ENCODE results near the gene PITPNM1. TPM values are rescaled to one million over a fixed set of nuclear protein-coding genes. Genes with fewer than 3 reads are reported as not detected.
"Not testable (repeated sequence)": the region's sequence is repeated elsewhere in the genome, so short reads cannot be mapped to it uniquely, and the experiment has no call there.

PITPNM1 gene
- total RNA-seq, 1 donor from 2014 or later: 17.4 TPM

DNA sequence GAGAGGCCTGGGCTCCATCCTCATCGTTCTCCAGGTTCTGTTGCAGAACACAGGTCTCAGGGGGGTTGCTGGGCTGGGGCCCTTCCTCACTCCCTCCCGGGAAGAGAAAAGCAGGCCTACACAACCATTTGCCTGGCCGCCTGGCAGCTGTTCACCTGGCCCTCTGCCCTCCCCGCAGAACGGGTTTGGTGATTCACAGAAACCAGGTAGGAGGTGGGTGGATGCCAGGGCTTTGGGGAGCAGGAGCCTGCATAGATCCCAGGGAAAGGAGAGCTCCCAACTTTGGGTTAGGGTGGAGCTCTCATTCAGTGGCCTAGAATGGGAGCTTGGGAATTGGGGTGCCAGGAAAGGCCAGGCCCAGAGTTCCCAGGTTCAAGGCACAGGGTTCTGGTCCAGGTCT is 37.1 kb downstream of the PITPNM1 start:
- TF ChIP-seq, protein P1, sequence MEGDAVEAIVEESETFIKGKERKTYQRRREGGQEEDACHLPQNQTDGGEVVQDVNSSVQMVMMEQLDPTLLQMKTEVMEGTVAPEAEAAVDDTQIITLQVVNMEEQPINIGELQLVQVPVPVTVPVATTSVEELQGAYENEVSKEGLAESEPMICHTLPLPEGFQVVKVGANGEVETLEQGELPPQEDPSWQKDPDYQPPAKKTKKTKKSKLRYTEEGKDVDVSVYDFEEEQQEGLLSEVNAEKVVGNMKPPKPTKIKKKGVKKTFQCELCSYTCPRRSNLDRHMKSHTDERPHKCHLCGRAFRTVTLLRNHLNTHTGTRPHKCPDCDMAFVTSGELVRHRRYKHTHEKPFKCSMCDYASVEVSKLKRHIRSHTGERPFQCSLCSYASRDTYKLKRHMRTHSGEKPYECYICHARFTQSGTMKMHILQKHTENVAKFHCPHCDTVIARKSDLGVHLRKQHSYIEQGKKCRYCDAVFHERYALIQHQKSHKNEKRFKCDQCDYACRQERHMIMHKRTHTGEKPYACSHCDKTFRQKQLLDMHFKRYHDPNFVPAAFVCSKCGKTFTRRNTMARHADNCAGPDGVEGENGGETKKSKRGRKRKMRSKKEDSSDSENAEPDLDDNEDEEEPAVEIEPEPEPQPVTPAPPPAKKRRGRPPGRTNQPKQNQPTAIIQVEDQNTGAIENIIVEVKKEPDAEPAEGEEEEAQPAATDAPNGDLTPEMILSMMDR (IDR thresholded peaks at IDR 0.05; ENCODE audit: insufficient read depth, low read length, severe bottlenecking): no peak
- H3K36me3 ChIP-seq (ENCODE audit: control insufficient read depth, insufficient read depth, low read length): peaks cover 7% of the 10 kb centered on the region
- DNase-seq (ENCODE audit: low read depth): peak; percentile 86
- peak overlapping the region; percentile 90 for H3K4me3 ChIP-seq (ENCODE audit: low read depth, low read length)
- H3K27me3 ChIP-seq (ENCODE audit: control insufficient read depth, insufficient read depth, low read length): no peaks in the 10 kb centered on the region
- FAIRE-seq: no peak

DNA sequence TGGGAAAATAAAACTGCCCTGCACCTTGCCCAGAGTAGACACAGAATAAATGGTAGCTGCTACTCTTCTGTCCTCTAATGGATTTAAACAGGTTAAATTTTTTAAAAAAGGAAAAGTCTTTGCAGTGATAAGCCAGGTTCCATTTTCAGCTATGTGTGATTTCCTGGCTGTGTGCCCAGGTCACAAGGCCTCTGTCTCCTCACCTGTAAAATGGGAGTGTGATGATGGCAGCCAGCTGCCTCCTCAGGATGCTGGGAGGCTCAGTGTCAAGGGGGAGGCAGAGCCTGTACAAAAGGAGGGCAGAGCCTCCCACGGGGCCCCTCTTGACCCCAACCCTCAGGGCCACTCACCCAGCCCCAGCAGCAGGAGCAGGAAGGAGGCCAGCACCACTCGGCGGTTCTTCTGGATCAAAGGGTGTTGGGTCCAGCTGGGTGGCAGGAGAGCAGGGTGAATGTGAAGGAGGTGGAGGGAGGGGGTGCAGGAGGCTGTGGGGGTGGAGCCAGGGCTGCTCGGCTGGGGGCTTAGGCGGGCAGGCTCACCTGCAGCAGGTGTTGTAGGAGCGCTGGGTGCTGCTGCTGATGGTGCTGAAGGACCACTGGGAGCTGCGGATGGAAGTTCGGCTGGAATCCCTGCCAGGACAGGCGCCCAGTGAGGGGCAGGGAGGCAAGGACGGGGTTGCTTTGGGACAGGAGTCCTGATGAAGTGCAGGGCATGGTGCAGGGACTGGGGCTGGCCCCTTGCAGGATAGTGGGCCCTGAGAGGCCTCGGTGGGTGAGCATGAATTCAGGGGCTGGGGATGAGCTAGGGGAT is 38.0 kb downstream of the PITPNM1 start:
- H3K27me3 ChIP-seq (ENCODE audit: control insufficient read depth, insufficient read depth, low read length): no peaks in the 10 kb centered on the region
- H3K36me3 ChIP-seq (ENCODE audit: control insufficient read depth, insufficient read depth, low read length): peaks cover 7% of the 10 kb centered on the region
- peak overlapping the region; percentile 90 for H3K4me3 ChIP-seq (ENCODE audit: low read depth, low read length)
- TF ChIP-seq, protein P1 (IDR thresholded peaks at IDR 0.05; ENCODE audit: insufficient read depth, low read length, severe bottlenecking): no peak
- FAIRE-seq: no peak
- no peak for DNase-seq (ENCODE audit: low read depth)

DNA sequence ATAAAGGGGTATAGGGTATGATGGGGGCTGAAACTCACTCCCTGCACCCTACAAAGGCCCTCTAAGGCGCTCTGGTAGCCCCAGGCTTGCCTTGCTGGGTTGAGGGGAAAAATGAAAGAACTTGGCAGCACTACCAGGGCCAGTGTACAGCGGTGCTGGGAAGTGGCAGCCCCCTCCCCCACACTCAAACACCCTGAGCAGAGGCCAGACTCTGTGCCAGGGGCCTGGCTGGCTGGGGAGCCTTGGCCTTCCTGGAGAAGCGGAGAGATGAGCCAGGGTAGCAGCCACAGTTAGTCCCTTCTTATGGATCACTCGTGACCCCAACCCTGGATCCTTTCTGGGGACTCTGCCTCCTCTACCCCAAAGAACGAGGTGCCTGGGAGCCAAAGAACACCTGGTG is 38.8 kb downstream of the PITPNM1 start:
- Histone ChIP-seq H3K36me3 (ENCODE audit: control insufficient read depth, insufficient read depth, low read length) (peaks cover 7% of the 10 kb centered on the region), H3K4me3 (ENCODE audit: low read depth, low read length) (no peak overlapping the region), H3K27me3 (ENCODE audit: control insufficient read depth, insufficient read depth, low read length) (no peaks in the 10 kb centered on the region)
- no peak for FAIRE-seq
- TF ChIP-seq, protein P1 (IDR thresholded peaks at IDR 0.05; ENCODE audit: insufficient read depth, low read length, severe bottlenecking): no peak
- no peak for DNase-seq (ENCODE audit: low read depth)

DNA sequence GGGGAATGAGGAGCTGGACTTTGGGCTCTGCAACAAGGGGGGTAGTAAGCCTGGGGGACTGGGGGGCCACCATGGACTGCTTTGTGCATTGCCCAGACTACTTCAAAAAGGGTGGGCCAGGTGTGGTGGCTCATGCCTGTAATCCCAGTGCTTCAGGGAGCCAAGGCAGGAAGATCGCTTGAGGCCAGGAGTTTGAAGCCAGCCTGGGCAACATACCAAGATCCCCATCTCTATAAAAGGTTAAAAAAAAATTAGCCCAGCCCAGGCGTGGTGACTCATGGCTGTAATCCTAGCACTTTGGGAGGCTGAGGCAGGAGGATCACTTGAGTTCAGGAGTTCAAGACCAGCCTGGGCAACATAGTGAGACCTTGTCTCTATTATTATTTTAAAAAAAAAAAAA is 39.6 kb downstream of the PITPNM1 start:
- H3K4me3 ChIP-seq (ENCODE audit: low read depth, low read length): peak overlapping the region; percentile 62
- FAIRE-seq; H3K27me3 ChIP-seq (ENCODE audit: control insufficient read depth, insufficient read depth, low read length); H3K36me3 ChIP-seq (ENCODE audit: control insufficient read depth, insufficient read depth, low read length): not testable (repeated sequence)
- peak; percentile 50 for DNase-seq (ENCODE audit: low read depth)

DNA sequence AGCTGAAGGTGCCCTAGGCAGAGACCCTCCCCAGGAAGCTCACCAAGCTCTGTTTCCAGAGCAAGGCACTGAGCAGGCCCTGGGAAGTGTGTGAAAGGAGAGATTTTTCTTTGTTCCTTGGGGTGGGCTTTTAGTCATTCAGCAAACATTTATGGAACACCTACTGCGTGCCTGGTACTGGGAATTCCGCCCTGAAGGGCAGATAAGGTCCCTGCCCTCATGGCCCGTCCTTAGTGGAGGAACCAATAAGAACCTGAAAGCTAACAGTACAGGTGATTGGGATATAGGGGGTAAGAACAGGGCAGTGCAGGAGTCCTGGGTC is 40.0 kb downstream of the PITPNM1 start:
- TF ChIP-seq, protein P1 (IDR thresholded peaks at IDR 0.05; ENCODE audit: insufficient read depth, low read length, severe bottlenecking): no peak
- Histone ChIP-seq H3K4me3 (ENCODE audit: low read depth, low read length) (peak overlapping the region; percentile 62), H3K36me3 (ENCODE audit: control insufficient read depth, insufficient read depth, low read length) (peaks cover 7% of the 10 kb centered on the region), H3K27me3 (ENCODE audit: control insufficient read depth, insufficient read depth, low read length) (no peaks in the 10 kb centered on the region)
- FAIRE-seq (no peak), DNase-seq (ENCODE audit: low read depth) (peak; percentile 48)

DNA sequence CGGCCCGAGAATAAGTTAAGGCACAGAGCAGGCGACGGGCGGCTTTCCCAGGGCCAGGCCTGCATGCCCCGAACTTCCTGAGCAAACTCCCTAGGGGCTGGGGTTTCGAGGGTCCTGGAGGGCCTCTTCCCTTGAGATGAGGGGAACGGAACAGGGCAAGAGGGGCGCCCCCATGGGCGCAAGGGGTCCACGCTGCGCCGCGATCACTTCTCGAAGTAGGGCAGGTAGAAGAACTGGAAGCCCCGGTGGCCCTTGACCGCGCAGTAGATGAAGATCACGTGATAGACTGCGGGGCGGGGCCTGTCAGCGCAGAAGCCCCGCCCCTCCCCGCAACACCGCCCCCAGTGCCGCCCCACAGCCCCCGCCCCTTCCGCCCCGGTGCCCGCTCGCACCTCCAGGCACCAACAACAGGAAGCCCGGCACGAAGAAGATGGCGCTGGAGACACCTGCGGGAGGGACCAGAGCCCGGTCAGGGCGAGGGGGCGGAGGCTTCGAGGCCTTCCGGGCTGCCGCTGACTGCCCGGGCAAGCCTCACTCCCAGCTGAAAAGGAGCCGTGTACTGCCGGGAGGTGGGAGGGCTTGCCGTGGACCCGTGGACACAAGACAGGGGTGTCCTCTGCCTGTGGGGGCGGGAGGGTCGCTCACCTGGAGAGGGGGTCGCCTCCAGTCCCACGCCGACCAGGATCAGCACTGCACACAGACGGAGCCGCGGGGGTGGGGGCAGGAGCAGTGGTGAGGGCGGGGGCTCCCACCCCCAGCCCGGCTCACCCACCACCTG is 40.6 kb downstream of the PITPNM1 start:
- Histone ChIP-seq H3K4me3 (ENCODE audit: low read depth, low read length) (peak overlapping the region; percentile 62), H3K27me3 (ENCODE audit: control insufficient read depth, insufficient read depth, low read length) (no peaks in the 10 kb centered on the region), H3K36me3 (ENCODE audit: control insufficient read depth, insufficient read depth, low read length) (peaks cover 7% of the 10 kb centered on the region)
- no peak for FAIRE-seq
- peak; percentile 83 for DNase-seq (ENCODE audit: low read depth)
- TF ChIP-seq, protein P1 (IDR thresholded peaks at IDR 0.05; ENCODE audit: insufficient read depth, low read length, severe bottlenecking): no peak

All from bronchial epithelial cell (primary cell).